Keratinocyte (primary cell): ENCODE results near the gene CTU1. TPM values are rescaled to one million over a fixed set of nuclear protein-coding genes. Genes with fewer than 3 reads are reported as not detected.

Source experiments
- DNase-seq: peaks from one replicate; pipeline ENCODE4 v3.0.0-alpha.2; 2011; ENCODE audit warnings: low read depth, missing footprints, low spot score
- FAIRE-seq: peaks from 2 replicates; lab custom pipeline; 2011; peaks lifted over from hg19 to GRCh38; lab: Jason Lieb, UNC
- H2AFZ ChIP-seq: 2 replicates; pipeline ENCODE4 v1.6.0; 2012; ENCODE audit warnings: low read length, control low read depth, inconsistent platforms; ENCODE audit not compliant: control insufficient read depth
- H3K27ac ChIP-seq: 2 replicates; pipeline ENCODE4 v1.5.1; 2011; ENCODE audit warnings: low read length; ENCODE audit not compliant: control insufficient read depth, insufficient read depth
- H3K27me3 ChIP-seq: 3 replicates; pipeline ENCODE4 v1.6.0; 2011; ENCODE audit warnings: low read length; ENCODE audit not compliant: control insufficient read depth, insufficient read depth; ENCODE audit errors: extremely low read depth
- H3K36me3 ChIP-seq, 2 experiments: 2 replicates in 1 of 2; 3 replicates in 1 of 2; pipeline ENCODE4 v1.5.1; 2011; ENCODE audit warnings: low read length in 2 of 2, mild to moderate bottlenecking in 1 of 2; ENCODE audit not compliant: control insufficient read depth in 2 of 2, insufficient read depth in 2 of 2; ENCODE audit errors: extremely low read depth in 1 of 2
- H3K4me1 ChIP-seq: 3 replicates; pipeline ENCODE4 v1.5.1; 2011; ENCODE audit warnings: low read length; ENCODE audit not compliant: control insufficient read depth, insufficient read depth; ENCODE audit errors: extremely low read depth
- H3K4me2 ChIP-seq: 3 replicates; pipeline ENCODE4 v1.6.0; 2011; ENCODE audit warnings: low read depth, low read length; ENCODE audit not compliant: control insufficient read depth, insufficient read depth; ENCODE audit errors: extremely low read depth
- H3K4me3 ChIP-seq, 3 experiments: fragments of 200-600 bp in 1 of 3; sonication (generic) in 1 of 3; 2 replicates in 2 of 3; 3 replicates in 1 of 3; pipeline ENCODE4 v1.5.1; 2011 to 2016; ENCODE audit warnings: low read length in 3 of 3, mild to moderate bottlenecking in 3 of 3, control low read depth in 2 of 3, inconsistent platforms in 1 of 3, low read depth in 1 of 3, mixed read lengths in 1 of 3, mixed run types in 1 of 3, moderate library complexity in 1 of 3; ENCODE audit not compliant: control insufficient read depth in 2 of 3, insufficient read depth in 2 of 3; ENCODE audit errors: extremely low read depth in 1 of 3
- H3K79me2 ChIP-seq: 2 replicates; pipeline ENCODE4 v1.6.0; 2012; ENCODE audit warnings: low read length; ENCODE audit not compliant: control insufficient read depth, insufficient read depth
- H3K9ac ChIP-seq: 3 replicates; pipeline ENCODE4 v1.6.0; 2011; ENCODE audit warnings: low read length; ENCODE audit not compliant: control insufficient read depth, insufficient read depth; ENCODE audit errors: extremely low read depth
- H3K9me1 ChIP-seq: 3 replicates; pipeline ENCODE4 v1.6.0; 2011; ENCODE audit warnings: low read length; ENCODE audit not compliant: control insufficient read depth, insufficient read depth; ENCODE audit errors: extremely low read depth
- H3K9me3 ChIP-seq: 2 replicates; pipeline ENCODE4 v1.5.1; 2012; ENCODE audit warnings: low read depth, low read length; ENCODE audit not compliant: control insufficient read depth
- H4K20me1 ChIP-seq: 3 replicates; pipeline ENCODE4 v1.6.0; 2011; ENCODE audit warnings: low read length; ENCODE audit not compliant: control insufficient read depth, insufficient read depth; ENCODE audit errors: extremely low read depth
- EZH2 ChIP-seq: IDR thresholded peaks from one replicate; pipeline ENCODE4 v1.6.1; 2012; ENCODE audit warnings: inconsistent platforms, mild to moderate bottlenecking, low read length, moderate library complexity
- dilution Hi-C: fragments of 300-500 bp; cut with MboI; formaldehyde crosslinking; loops from one replicate; pipeline ENCODE4 v1.7.0; 2020; ENCODE audit warnings: low sequenced_read_pairs; ENCODE audit not compliant: extremely low pct_ligation_motif_present
- polyA plus RNA-seq, 5 experiments: library from polyadenylated mRNA; depleted of rRNA in 3 of 5; stranded (reverse) in 3 of 5; stranded (forward) in 1 of 5; unstranded in 1 of 5; fragments of >200 nt; gene quantifications; 1 replicate in 1 of 5; 2 replicates in 3 of 5; 3 replicates in 1 of 5; pipeline versions ENCODE4 v1.2.1 to v1.2.3, GENCODE V29; 2011 to 2012; ENCODE audit warnings: missing spikeins in 2 of 5, low read depth in 1 of 5, low replicate concordance in 1 of 5
- TF ChIP-seq, protein P1 (sequence below), 3 experiments: IDR thresholded peaks in 1 of 3; conservative IDR thresholded peaks in 1 of 3; optimal IDR thresholded peaks in 1 of 3; 2 replicates in 2 of 3; 3 replicates in 1 of 3; pipeline versions ENCODE3 to v1.5.1; 2011; ENCODE audit warnings: low read length in 3 of 3, mild to moderate bottlenecking in 3 of 3, moderate library complexity in 2 of 3, control low read depth in 1 of 3, inconsistent platforms in 1 of 3; ENCODE audit not compliant: insufficient read depth in 2 of 3; ENCODE audit errors: extremely low read depth in 1 of 3

Gene CTU1
- polyA plus RNA-seq, 1 donor (not counting 4 experiments of a cell fraction or from before 2014, with no cell fraction given): 1.9 TPM

DNA sequence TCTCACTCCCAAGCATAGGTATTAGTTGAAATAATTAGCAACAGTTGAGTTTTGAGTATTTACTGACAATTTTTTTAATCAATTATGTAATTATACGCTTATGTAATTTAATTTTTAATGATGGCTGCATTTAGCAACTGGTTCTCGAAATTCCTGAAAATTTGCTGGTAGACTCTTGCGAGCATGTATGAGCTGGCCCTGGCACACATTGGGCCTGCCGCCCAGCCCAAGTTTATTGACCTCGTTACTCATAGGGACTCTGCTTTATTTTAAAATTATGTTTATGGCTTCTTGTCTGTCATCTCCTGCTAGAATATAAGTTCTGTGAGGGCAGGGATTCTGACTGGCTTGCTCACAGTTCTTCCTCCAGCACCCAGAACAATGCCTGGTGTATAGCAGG, 32.2 kb downstream of the CTU1 start:
- no peak for FAIRE-seq
- DNase-seq: no peak
- peak overlapping the region; percentile 19 for H3K4me2 ChIP-seq
- no peaks in the 10 kb centered on the region for H4K20me1 ChIP-seq
- H3K36me3 ChIP-seq: no peaks in the 10 kb centered on the region
- H3K9me1 ChIP-seq: no peaks in the 10 kb centered on the region
- no peak overlapping the region for H3K27ac ChIP-seq
- no peak overlapping the region for H3K4me3 ChIP-seq
- dilution Hi-C loops: no loop called here
- H3K9ac ChIP-seq: no peak overlapping the region
- H3K9me3 ChIP-seq: no peaks in the 10 kb centered on the region
- peaks cover 12% of the 10 kb centered on the region for H3K4me1 ChIP-seq
- peaks cover 4% of the 10 kb centered on the region for H3K27me3 ChIP-seq
- TF ChIP-seq, protein P1, sequence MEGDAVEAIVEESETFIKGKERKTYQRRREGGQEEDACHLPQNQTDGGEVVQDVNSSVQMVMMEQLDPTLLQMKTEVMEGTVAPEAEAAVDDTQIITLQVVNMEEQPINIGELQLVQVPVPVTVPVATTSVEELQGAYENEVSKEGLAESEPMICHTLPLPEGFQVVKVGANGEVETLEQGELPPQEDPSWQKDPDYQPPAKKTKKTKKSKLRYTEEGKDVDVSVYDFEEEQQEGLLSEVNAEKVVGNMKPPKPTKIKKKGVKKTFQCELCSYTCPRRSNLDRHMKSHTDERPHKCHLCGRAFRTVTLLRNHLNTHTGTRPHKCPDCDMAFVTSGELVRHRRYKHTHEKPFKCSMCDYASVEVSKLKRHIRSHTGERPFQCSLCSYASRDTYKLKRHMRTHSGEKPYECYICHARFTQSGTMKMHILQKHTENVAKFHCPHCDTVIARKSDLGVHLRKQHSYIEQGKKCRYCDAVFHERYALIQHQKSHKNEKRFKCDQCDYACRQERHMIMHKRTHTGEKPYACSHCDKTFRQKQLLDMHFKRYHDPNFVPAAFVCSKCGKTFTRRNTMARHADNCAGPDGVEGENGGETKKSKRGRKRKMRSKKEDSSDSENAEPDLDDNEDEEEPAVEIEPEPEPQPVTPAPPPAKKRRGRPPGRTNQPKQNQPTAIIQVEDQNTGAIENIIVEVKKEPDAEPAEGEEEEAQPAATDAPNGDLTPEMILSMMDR (optimal IDR thresholded peaks at IDR 0.05 in 1 of 3, IDR thresholded peaks at IDR 0.05 in 1 of 3, conservative IDR thresholded peaks at IDR 0.05 in 1 of 3; ENCODE audit: extremely low read depth in 1 of 3, insufficient read depth in 2 of 3, low read length in 3 of 3): no peak
- no peak for TF ChIP-seq EZH2
- H3K79me2 ChIP-seq: no peaks in the 10 kb centered on the region
- no peak overlapping the region for H2AFZ ChIP-seq

DNA sequence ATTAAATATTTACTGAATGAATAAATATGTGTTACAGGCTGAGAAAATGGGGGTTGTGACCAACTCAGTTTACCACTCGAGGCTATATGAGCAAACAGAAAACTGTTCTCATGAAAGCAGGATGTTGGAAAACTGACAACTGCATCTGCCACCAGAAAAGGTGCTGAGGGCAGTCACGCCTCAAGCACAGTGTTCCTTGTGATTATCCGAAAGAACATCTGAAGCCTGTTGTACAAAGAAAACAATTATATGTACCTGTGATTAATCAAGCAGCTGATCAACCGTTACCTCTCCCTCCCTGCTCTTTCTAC, 37.2 kb downstream of the CTU1 start:
- H3K9ac ChIP-seq: no peak overlapping the region
- TF ChIP-seq, protein P1 (optimal IDR thresholded peaks at IDR 0.05 in 1 of 3, IDR thresholded peaks at IDR 0.05 in 1 of 3, conservative IDR thresholded peaks at IDR 0.05 in 1 of 3; ENCODE audit: extremely low read depth in 1 of 3, insufficient read depth in 2 of 3, low read length in 3 of 3): no peak
- no peak for TF ChIP-seq EZH2
- H3K9me1 ChIP-seq: no peaks in the 10 kb centered on the region
- no peaks in the 10 kb centered on the region for H3K9me3 ChIP-seq
- H4K20me1 ChIP-seq: no peaks in the 10 kb centered on the region
- dilution Hi-C loops: no loop called here
- no peak overlapping the region for H3K4me2 ChIP-seq
- H3K79me2 ChIP-seq: no peaks in the 10 kb centered on the region
- H3K4me1 ChIP-seq: no peaks in the 10 kb centered on the region
- H3K27me3 ChIP-seq: peaks cover 3% of the 10 kb centered on the region
- H3K4me3 ChIP-seq: no peak overlapping the region
- peak overlapping the region; percentile 21 for H2AFZ ChIP-seq
- DNase-seq: no peak
- no peaks in the 10 kb centered on the region for H3K36me3 ChIP-seq
- FAIRE-seq: peak; percentile 43
- no peak overlapping the region for H3K27ac ChIP-seq
